HG02973 (cell line): Measurements from ENCODE around the gene CEP104.

Source experiments
- ATAC-seq: cut with Tn5 transposase; IDR thresholded peaks from one replicate; pipeline ENCODE4 v1.9.1; 2021; ENCODE audit warnings: moderate library complexity; ENCODE audit not compliant: unreplicated experiment

CEP104 gene

GRCh38 chr1:3767328-3767925 is 89.6 kb downstream of the CEP104 start:
- no peak for ATAC-seq

DNA sequence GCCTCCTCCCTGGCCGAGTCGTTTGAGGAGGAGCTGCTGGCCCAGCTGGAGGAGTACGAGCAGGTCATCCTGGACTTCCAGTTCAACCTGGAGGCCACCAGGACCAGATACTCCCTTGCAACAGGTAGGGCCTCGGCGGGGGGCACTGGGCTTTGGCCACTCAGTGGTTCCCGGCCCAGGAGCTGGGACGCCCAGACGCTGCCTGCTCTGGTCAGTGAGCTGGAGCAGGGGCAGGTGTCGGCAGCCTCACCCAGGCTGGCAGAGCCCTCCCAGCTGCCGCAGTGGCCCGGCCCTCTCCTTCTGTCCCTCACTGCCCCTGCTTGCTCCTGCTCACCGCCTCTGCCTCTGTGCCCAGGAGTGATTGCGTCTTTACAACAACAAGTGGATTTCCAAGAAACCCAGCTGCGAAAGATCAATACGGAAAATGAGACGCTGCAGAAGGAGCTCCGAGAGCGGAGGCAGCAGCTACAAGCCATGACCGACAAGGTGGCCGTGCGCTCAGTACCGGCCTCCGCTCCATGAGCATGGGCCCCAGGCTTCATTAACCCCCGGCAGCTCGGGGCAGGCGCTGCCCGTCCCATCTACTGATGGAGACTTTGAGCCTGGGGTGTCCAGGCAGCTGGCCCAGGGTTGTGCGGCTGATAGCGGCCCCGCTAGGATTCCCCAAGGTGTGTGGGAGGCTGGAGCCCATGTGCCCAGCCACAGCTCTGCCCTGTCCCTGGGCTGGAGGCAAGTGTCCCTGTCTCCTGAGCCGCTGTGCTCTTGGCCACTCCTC is 93.5 kb downstream of the CEP104 start:
- ATAC-seq, result no peak

DNA sequence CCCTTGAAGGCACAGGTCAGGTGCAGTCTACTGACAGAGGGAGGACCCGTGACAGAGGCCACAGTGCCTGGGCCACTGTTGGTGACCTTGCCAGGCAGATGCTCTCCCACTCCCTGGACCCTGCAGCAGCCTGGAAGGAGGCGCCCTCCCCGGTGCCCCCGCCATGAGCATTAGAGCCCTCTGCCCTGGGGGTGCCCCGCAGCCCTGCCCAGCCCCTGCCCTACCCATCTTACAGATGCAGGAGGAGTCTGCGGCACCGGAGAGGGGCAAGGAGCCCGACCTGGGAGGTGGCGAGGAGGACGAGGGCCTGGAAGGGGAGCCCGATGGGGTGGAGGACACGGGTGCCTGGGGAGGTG is 94.2 kb downstream of the CEP104 start:
- ATAC-seq, result no peak

GRCh38 chr1:3762151-3762872 is 94.7 kb downstream of the CEP104 start:
- no peak for ATAC-seq
